ENCODE results near the gene EMILIN2.

DNA sequence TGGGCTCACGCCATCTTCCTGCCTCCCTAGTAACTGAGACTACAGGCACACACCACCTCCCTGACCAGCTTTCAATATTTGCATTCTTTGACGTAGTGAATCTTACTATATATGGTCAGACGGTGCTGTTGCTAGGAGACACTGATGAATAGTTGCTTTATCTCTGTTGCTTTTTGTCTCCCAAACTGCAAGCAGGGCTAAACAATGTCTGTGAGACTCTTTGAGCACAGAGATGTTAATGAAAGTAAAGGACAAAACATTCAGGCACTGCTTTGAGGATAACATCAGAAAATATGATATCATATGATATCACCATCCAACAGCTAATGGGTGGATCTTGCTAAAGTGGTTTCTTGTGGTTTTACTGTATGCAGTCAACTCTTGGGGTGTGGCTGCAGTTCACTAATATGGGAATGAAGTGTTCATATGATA is 43.0 kb downstream of the EMILIN2 start:
- TF ChIP-seq, protein P1, sequence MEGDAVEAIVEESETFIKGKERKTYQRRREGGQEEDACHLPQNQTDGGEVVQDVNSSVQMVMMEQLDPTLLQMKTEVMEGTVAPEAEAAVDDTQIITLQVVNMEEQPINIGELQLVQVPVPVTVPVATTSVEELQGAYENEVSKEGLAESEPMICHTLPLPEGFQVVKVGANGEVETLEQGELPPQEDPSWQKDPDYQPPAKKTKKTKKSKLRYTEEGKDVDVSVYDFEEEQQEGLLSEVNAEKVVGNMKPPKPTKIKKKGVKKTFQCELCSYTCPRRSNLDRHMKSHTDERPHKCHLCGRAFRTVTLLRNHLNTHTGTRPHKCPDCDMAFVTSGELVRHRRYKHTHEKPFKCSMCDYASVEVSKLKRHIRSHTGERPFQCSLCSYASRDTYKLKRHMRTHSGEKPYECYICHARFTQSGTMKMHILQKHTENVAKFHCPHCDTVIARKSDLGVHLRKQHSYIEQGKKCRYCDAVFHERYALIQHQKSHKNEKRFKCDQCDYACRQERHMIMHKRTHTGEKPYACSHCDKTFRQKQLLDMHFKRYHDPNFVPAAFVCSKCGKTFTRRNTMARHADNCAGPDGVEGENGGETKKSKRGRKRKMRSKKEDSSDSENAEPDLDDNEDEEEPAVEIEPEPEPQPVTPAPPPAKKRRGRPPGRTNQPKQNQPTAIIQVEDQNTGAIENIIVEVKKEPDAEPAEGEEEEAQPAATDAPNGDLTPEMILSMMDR (IDR thresholded peaks at IDR 0.05), result no peak
- no peak for TF ChIP-seq ZFX (IDR thresholded peaks at IDR 0.05; ENCODE audit: borderline replicate concordance)

Data from 22Rv1 (cell line).